H54 (cell line): Measurements from ENCODE around the gene NHLRC1.
"Not testable (repeated sequence)": the region's sequence is repeated elsewhere in the genome, so short reads cannot be mapped to it uniquely, and the experiment has no call there.

Experiments
- DNase-seq: peaks from one replicate; pipeline ENCODE4 v3.0.0; 2011; ENCODE audit warnings: low spot score, mixed read lengths; ENCODE audit not compliant: insufficient read length
- FAIRE-seq: peaks from 3 replicates; lab custom pipeline; 2011; peaks lifted over from hg19 to GRCh38; lab: Jason Lieb, UNC
- POLR2A ChIP-seq: IDR thresholded peaks from 2 replicates; pipeline ENCODE4 v1.6.1; 2011; ENCODE audit warnings: low read depth, mild to moderate bottlenecking, low read length

The NHLRC1 gene

GRCh38 chr6:18122128-18123093 is at the start of gene NHLRC1:
Gene NHLRC1, minus strand, starts transcription at chr6:18122677. Its CDS starts 71 bp downstream, at chr6:18122606.
- DNase-seq (no peak), FAIRE-seq (no peak)
- TF ChIP-seq POLR2A = no peak

GRCh38 chr6:18171871-18172270 is 49.4 kb upstream of the NHLRC1 start:
- FAIRE-seq (no peak), DNase-seq (no peak)
- no peak for TF ChIP-seq POLR2A

GRCh38 chr6:18168264-18168663 is 45.8 kb upstream of the NHLRC1 start:
- FAIRE-seq (no peak), DNase-seq (no peak)
- TF ChIP-seq POLR2A = no peak

GRCh38 chr6:18166312-18167036 is 44.0 kb upstream of the NHLRC1 start:
- DNase-seq (no peak), FAIRE-seq (no peak)
- TF ChIP-seq POLR2A = no peak

- no peak for FAIRE-seq
- no peak for TF ChIP-seq POLR2A
- no peak for DNase-seq
Observed at GRCh38 chr6:18165751-18166150, 43.3 kb upstream of the NHLRC1 start.

- TF ChIP-seq POLR2A = no peak
- DNase-seq (no peak), FAIRE-seq (no peak)
Observed at GRCh38 chr6:18162401-18162800, 39.9 kb upstream of the NHLRC1 start.

GRCh38 chr6:18161431-18161830 is 39.0 kb upstream of the NHLRC1 start:
- DNase-seq (no peak), FAIRE-seq (no peak)
- no peak for TF ChIP-seq POLR2A

GRCh38 chr6:18160911-18161310 is 38.4 kb upstream of the NHLRC1 start:
- FAIRE-seq = no peak

GRCh38 chr6:18155864-18156421 is 33.5 kb upstream of the NHLRC1 start:
- TF ChIP-seq POLR2A = no peak
- peak; percentile 58 for FAIRE-seq

More at GRCh38 chr6:18160911-18161310, 38.4 kb upstream of the NHLRC1 start:
- no peak for TF ChIP-seq POLR2A
- DNase-seq = no peak

GRCh38 chr6:18155150-18155863 is 32.8 kb upstream of the NHLRC1 start, which contains the start of gene KDM1B:
Gene KDM1B, plus strand, starts transcription at chr6:18155422. Its CDS starts 4,474 bp downstream, at chr6:18159896.
- DNase-seq (peak; percentile 89), FAIRE-seq (peak; percentile 36)
- TF ChIP-seq POLR2A = peak; percentile 80

More at GRCh38 chr6:18155864-18156421, 33.5 kb upstream of the NHLRC1 start:
- peak; percentile 40 for DNase-seq

- peak; percentile 78 for TF ChIP-seq POLR2A
- FAIRE-seq (no peak), DNase-seq (peak; percentile 69)
Observed at GRCh38 chr6:18154507-18155149, 32.2 kb upstream of the NHLRC1 start, which contains the start of gene TPMT. Gene TPMT, minus strand, starts transcription at chr6:18155077. Its CDS starts 5,950 bp downstream, at chr6:18149127.

- TF ChIP-seq POLR2A = no peak
- DNase-seq = no peak
- FAIRE-seq = no peak
Observed at GRCh38 chr6:18153311-18153703, 30.8 kb upstream of the NHLRC1 start.

GRCh38 chr6:18151801-18152200 is 29.3 kb upstream of the NHLRC1 start:
- DNase-seq (no peak), FAIRE-seq (no peak)
- TF ChIP-seq POLR2A = no peak

- FAIRE-seq, DNase-seq: not testable (repeated sequence)
Observed at GRCh38 chr6:18151391-18151790, 28.9 kb upstream of the NHLRC1 start.
